Right lobe of liver (tissue), 4 donors: ENCODE measurements around the gene ANKFN1.

ENCODE experiments used
- POLR2A ChIP-seq: fragments of 450-650 bp; IDR thresholded peaks from one replicate; pipeline ENCODE4 v1.6.1; 2017; ENCODE audit warnings: antibody characterized with exemption, mild to moderate bottlenecking
- TF ChIP-seq, protein P1 (sequence below), 4 donors: fragments of 200-600 bp in 3 of 4; fragments of 450-650 bp in 1 of 4; IDR thresholded peaks; one replicate each; pipeline versions ENCODE4 v1.5.1 to v1.8.0; 2016 to 2022; ENCODE audit warnings: antibody characterized with exemption in 4 of 4, mild to moderate bottlenecking in 2 of 4
- donor health status: DM: no; HTN: no; CAD: no.
- donor health status: DM: no; HTN: no; CAD: no.
- donor health status: DM: no; HTN: yes; CAD: no.

DNA sequence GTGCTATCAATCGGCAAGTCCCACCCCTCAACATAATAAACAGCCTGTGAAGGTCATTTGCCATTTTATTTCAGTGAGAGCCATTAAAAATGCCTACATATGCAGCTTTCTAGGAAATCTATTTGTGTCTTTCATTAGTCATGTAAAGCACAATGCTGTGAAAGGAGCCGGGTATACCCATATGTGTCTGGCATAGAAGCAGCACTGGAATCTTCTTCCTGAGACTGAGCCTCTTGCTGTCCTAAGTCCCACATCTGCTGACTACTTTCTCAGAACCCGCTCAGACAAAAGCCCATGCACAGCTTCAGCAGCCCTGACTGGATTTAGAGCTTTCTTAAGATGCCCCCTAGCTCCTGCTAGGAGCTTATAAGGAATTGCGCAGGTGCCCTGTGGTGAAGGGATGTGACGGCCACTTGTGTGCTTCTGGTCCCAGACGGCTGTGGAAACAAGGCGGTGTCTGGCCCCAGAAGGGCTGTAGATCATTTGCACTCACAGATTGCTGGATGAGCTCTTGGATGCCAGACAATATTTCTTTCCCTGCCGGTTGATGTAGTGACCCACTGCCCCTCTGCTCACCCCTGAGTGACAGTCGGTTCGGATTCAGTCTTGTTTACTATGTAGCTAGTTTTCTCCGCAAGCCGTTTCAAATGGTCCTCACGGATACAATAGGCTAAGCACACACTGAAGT is 172.2 kb downstream of the ANKFN1 start:
- TF ChIP-seq, protein P1, sequence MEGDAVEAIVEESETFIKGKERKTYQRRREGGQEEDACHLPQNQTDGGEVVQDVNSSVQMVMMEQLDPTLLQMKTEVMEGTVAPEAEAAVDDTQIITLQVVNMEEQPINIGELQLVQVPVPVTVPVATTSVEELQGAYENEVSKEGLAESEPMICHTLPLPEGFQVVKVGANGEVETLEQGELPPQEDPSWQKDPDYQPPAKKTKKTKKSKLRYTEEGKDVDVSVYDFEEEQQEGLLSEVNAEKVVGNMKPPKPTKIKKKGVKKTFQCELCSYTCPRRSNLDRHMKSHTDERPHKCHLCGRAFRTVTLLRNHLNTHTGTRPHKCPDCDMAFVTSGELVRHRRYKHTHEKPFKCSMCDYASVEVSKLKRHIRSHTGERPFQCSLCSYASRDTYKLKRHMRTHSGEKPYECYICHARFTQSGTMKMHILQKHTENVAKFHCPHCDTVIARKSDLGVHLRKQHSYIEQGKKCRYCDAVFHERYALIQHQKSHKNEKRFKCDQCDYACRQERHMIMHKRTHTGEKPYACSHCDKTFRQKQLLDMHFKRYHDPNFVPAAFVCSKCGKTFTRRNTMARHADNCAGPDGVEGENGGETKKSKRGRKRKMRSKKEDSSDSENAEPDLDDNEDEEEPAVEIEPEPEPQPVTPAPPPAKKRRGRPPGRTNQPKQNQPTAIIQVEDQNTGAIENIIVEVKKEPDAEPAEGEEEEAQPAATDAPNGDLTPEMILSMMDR (IDR thresholded peaks at IDR 0.05): no peak
- TF ChIP-seq POLR2A: no peak
